Inflammatory macrophage (primary cell): ENCODE measurements around the gene CGREF1.

Experiments
- DNase-seq, 2 donors: peaks; one replicate each; pipeline ENCODE4 v3.0.0-alpha.2; 2020 to 2022

CGREF1 gene

GRCh38 chr2:27072920-27073319 is 46.0 kb downstream of the CGREF1 start:
- DNase-seq = no peak

GRCh38 chr2:27071990-27072830 is 46.7 kb downstream of the CGREF1 start:
- no peak for DNase-seq

- DNase-seq = peak; percentile 94 to 96
Measured at GRCh38 chr2:27071277-27071989, 47.5 kb downstream of the CGREF1 start, which contains the start of gene OST4. TSS of gene OST4 (minus strand) at chr2:27071654.

GRCh38 chr2:27070653-27071276 is 48.2 kb downstream of the CGREF1 start:
- no peak for DNase-seq

- no peak for DNase-seq
Measured at GRCh38 chr2:27069961-27070618, 48.8 kb downstream of the CGREF1 start.

GRCh38 chr2:27069436-27069835 is 49.5 kb downstream of the CGREF1 start:
- no peak for DNase-seq

GRCh38 chr2:27067385-27067784 is 51.5 kb downstream of the CGREF1 start:
- no peak for DNase-seq

GRCh38 chr2:27065128-27065527 is 53.8 kb downstream of the CGREF1 start:
- no peak for DNase-seq

GRCh38 chr2:27060323-27060722 is 58.6 kb downstream of the CGREF1 start:
- no peak for DNase-seq

GRCh38 chr2:27059141-27059820 is 59.6 kb downstream of the CGREF1 start:
- no peak for DNase-seq

- DNase-seq = no peak
Measured at GRCh38 chr2:27058210-27058609, 60.7 kb downstream of the CGREF1 start.

GRCh38 chr2:27057184-27057583 is 61.7 kb downstream of the CGREF1 start:
- DNase-seq = no peak

- no peak for DNase-seq
Measured at GRCh38 chr2:27054721-27055120, 64.2 kb downstream of the CGREF1 start.

GRCh38 chr2:27053776-27054175 is 65.2 kb downstream of the CGREF1 start:
- no peak for DNase-seq

- no peak for DNase-seq
Measured at GRCh38 chr2:27053321-27053720, 65.6 kb downstream of the CGREF1 start.

- DNase-seq = no peak
Measured at GRCh38 chr2:27051902-27052645, 66.9 kb downstream of the CGREF1 start.

GRCh38 chr2:27050996-27051901 is 67.7 kb downstream of the CGREF1 start, which contains the start of gene AGBL5:
TSS of gene AGBL5 (plus strand) at chr2:27051668. CDS start at chr2:27052959, 1,291 bp downstream.
- DNase-seq = peak; percentile 94 to 95
